Neural crest cell (in vitro differentiated cells): Measurements from ENCODE around the gene PRR19. TPM values are rescaled to one million over a fixed set of nuclear protein-coding genes. Genes with fewer than 3 reads are reported as not detected.
A peak's percentile ranks its signal among the peaks of the same experiment; 100 is the strongest.

Experiments
- DNase-seq: peaks from one replicate; pipeline ENCODE4 v3.0.0; 2021; ENCODE audit warnings: low read depth, mixed read lengths, low spot score
- H3K27ac Mint-ChIP-seq: one replicate; pipeline ENCODE4 v1.8.0; 2021; ENCODE audit warnings: mild to moderate bottlenecking, mixed read lengths; ENCODE audit not compliant: unreplicated experiment
- H3K27me3 Mint-ChIP-seq: 2 replicates; pipeline ENCODE4 v1.8.0; 2021; ENCODE audit warnings: low read depth, mild to moderate bottlenecking, mixed read lengths
- H3K36me3 Mint-ChIP-seq: 2 replicates; pipeline ENCODE4 v1.8.0; 2021; ENCODE audit warnings: low read depth, mild to moderate bottlenecking, mixed read lengths
- H3K4me1 Mint-ChIP-seq: 2 replicates; pipeline ENCODE4 v1.8.0; 2021; ENCODE audit warnings: mixed read lengths
- H3K4me3 Mint-ChIP-seq: one replicate; pipeline ENCODE4 v1.8.0; 2021; ENCODE audit warnings: mild to moderate bottlenecking, mixed read lengths
- H3K9me3 Mint-ChIP-seq: 2 replicates; pipeline ENCODE4 v1.8.0; 2021; ENCODE audit warnings: mixed read lengths
- CTCF ChIP-seq: fragments of 200-600 bp; sonication (generic); conservative IDR thresholded peaks from 2 replicates; pipeline ENCODE4 v1.5.0; 2021; ENCODE audit warnings: antibody characterized with exemption, mild to moderate bottlenecking
- total RNA-seq: library from RNA; stranded (reverse); gene quantifications from 2 replicates; pipeline ENCODE4 v1.2.1, GENCODE V29; 2021

PRR19 gene
- total RNA-seq, 1 donor from 2014 or later = 2.8 TPM

GRCh38 chr19:42325896-42326771, 24.2 kb downstream of the PRR19 start:
- TF ChIP-seq CTCF = peak; percentile 24
- Mint-ChIP-seq H3K27me3 (peaks cover 35% of the 10 kb centered on the region), H3K36me3 (peaks cover 2% of the 10 kb centered on the region), H3K4me1 (peaks cover 47% of the 10 kb centered on the region), H3K4me3 (peak overlapping the region; percentile 88), H3K27ac (peak overlapping the region; percentile 43), H3K9me3 (no peaks in the 10 kb centered on the region)
- peak; percentile 12 for DNase-seq

- Mint-ChIP-seq H3K4me1 (peaks cover 47% of the 10 kb centered on the region), H3K9me3 (no peaks in the 10 kb centered on the region), H3K36me3 (peaks cover 2% of the 10 kb centered on the region), H3K4me3 (peak overlapping the region; percentile 88), H3K27me3 (peaks cover 27% of the 10 kb centered on the region), H3K27ac (no peak overlapping the region)
- no peak for DNase-seq
- no peak for TF ChIP-seq CTCF
Measured at GRCh38 chr19:42326969-42327368, 25.0 kb downstream of the PRR19 start.

GRCh38 chr19:42327381-42327780, 25.4 kb downstream of the PRR19 start:
- peaks cover 2% of the 10 kb centered on the region for H3K36me3 Mint-ChIP-seq
- no peak for TF ChIP-seq CTCF
- peaks cover 23% of the 10 kb centered on the region for H3K27me3 Mint-ChIP-seq
- H3K9me3 Mint-ChIP-seq = no peaks in the 10 kb centered on the region
- H3K4me1 Mint-ChIP-seq = peaks cover 47% of the 10 kb centered on the region
- H3K27ac Mint-ChIP-seq = no peak overlapping the region
- peak overlapping the region; percentile 88 for H3K4me3 Mint-ChIP-seq
- DNase-seq = no peak

GRCh38 chr19:42328106-42328505, 26.2 kb downstream of the PRR19 start:
- peaks cover 2% of the 10 kb centered on the region for H3K36me3 Mint-ChIP-seq
- peaks cover 47% of the 10 kb centered on the region for H3K4me1 Mint-ChIP-seq
- no peaks in the 10 kb centered on the region for H3K9me3 Mint-ChIP-seq
- peak overlapping the region; percentile 59 for H3K27ac Mint-ChIP-seq
- peak overlapping the region; percentile 88 for H3K4me3 Mint-ChIP-seq
- peaks cover 16% of the 10 kb centered on the region for H3K27me3 Mint-ChIP-seq
- TF ChIP-seq CTCF = no peak
- no peak for DNase-seq

GRCh38 chr19:42328854-42329253, 26.9 kb downstream of the PRR19 start:
- no peak for DNase-seq
- no peaks in the 10 kb centered on the region for H3K9me3 Mint-ChIP-seq
- no peak for TF ChIP-seq CTCF
- peak overlapping the region; percentile 42 for H3K4me3 Mint-ChIP-seq
- H3K27ac Mint-ChIP-seq = no peak overlapping the region
- H3K4me1 Mint-ChIP-seq = peaks cover 47% of the 10 kb centered on the region
- H3K36me3 Mint-ChIP-seq = peaks cover 2% of the 10 kb centered on the region
- peaks cover 8% of the 10 kb centered on the region for H3K27me3 Mint-ChIP-seq
